ENCODE data around the gene RMND5B.

DNA sequence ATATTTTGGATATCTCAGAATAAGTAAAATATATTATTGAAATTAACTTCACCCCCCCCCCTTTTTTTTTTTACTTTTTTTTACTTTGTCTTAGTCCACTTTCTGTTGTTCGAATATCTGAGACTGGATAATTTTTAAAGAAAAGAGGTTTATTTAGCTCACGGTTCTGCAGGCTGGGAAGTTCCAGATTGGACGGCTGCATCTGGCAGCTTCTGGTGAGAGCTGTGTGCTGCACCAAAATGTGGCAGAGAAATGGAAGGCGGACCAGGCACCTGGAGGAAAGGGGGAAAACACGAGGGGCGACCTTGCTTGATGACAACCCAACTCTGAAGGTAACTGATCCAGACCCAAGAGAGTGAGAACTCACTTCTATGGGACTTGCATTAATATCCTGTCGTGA lies 62.0 kb downstream of the RMND5B start:
- TF ChIP-seq CTCF (IDR thresholded peaks at IDR 0.05; ENCODE audit: low read length) = no peak
- no peak for TF ChIP-seq EZH2phosphoT487 (IDR thresholded peaks at IDR 0.05; ENCODE audit: low read length)
